Measurements from ENCODE around the gene SPIRE1. TPM values are rescaled to one million over a fixed set of nuclear protein-coding genes. Genes with fewer than 3 reads are reported as not detected.
"Not testable (repeated sequence)": the region's sequence is repeated elsewhere in the genome, so short reads cannot be mapped to it uniquely, and the experiment has no call there.

Gene SPIRE1
- total and polyA plus RNA-seq, 2 experiments from 2014 or later = 10.7 to 28.6 TPM

GRCh38 chr18:12420821-12421421 lies 237.0 kb downstream of the SPIRE1 start:
- no peak overlapping the region for H3K27ac ChIP-seq

DNA sequence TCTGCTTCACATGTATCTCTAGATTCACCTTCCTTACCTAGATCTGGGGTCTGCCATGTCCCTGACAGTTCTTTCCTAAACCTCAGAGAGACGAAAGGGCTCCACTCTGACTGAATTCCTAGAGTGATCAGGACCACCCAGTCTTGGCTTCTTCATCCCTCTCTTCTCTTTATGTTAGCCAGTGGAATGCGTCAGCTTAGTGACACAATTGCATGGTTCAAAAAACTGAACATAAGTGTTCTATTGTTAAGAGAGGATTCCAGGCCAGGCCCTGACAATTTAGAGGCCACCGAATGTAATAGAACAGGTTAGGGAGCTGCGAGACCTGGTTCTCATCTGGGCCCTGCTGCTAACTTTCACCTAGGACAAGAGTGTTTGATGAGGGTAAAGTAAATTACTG lies 240.2 kb downstream of the SPIRE1 start:
- Histone ChIP-seq H3K4me3 (no peak overlapping the region), H4K20me1 (ENCODE audit: insufficient read depth) (no peaks in the 10 kb centered on the region), H3K4me2 (ENCODE audit: unreplicated experiment) (no peak overlapping the region), H3K9ac (no peak overlapping the region), H3K36me3 (ENCODE audit: low read depth) (no peaks in the 10 kb centered on the region), H3K27me3 (replicated peaks; ENCODE audit: insufficient read depth) (no peaks in the 10 kb centered on the region), H3K4me1 (ENCODE audit: insufficient read depth) (no peaks in the 10 kb centered on the region; the same call in 1 of the 2 replicates), H3K9me2 (ENCODE audit: insufficient read depth) (no peaks in the 10 kb centered on the region), H3F3A (ENCODE audit: insufficient read depth) (0 out of 2 replicates have a peak, but pooled peaks cover 11% of the 10 kb centered on the region), H3K79me2 (ENCODE audit: insufficient read depth) (peaks cover 54% of the 10 kb centered on the region), H3K9me3 (ENCODE audit: low read depth) (no peaks in the 10 kb centered on the region), H2AFZ (no peak overlapping the region), H3K27ac (no peak overlapping the region)
- WGBS, 2 experiments (ENCODE audit: low coverage in 1 of 2, low lambda C conversion rate in 2 of 2, missing lambda C conversion rate in 2 of 2) = 76 to 85% methylated on average over 4 of the region's 4 CpGs
- no peak for TF ChIP-seq EZH2 (IDR thresholded peaks at IDR 0.05; ENCODE audit: insufficient read depth, poor library complexity, severe bottlenecking)
- no peak for TF ChIP-seq EZH2phosphoT487 (IDR thresholded peaks at IDR 0.05; ENCODE audit: insufficient read depth, low read depth)
- DNase-seq = no peak
- in situ Hi-C loops (cut with MboI) = no loop called here

More at GRCh38 chr18:12420821-12421421, 237.0 kb downstream of the SPIRE1 start:
- Histone ChIP-seq H3F3A (ENCODE audit: insufficient read depth) (0 out of 2 replicates have a peak, but pooled peaks cover 5% of the 10 kb centered on the region), H3K9me3 (ENCODE audit: low read depth) (no peaks in the 10 kb centered on the region), H2AFZ (no peak overlapping the region), H3K27me3 (replicated peaks; ENCODE audit: insufficient read depth) (no peaks in the 10 kb centered on the region), H3K9ac (no peak overlapping the region; the same call in 1 of the 2 replicates), H3K36me3 (ENCODE audit: low read depth) (no peaks in the 10 kb centered on the region), H4K20me1 (ENCODE audit: insufficient read depth) (no peaks in the 10 kb centered on the region), H3K4me3 (no peak overlapping the region), H3K4me2 (ENCODE audit: unreplicated experiment) (no peak overlapping the region), H3K79me2 (ENCODE audit: insufficient read depth) (peaks cover 24% of the 10 kb centered on the region), H3K9me2 (ENCODE audit: insufficient read depth) (no peaks in the 10 kb centered on the region), H3K4me1 (ENCODE audit: insufficient read depth) (no peaks in the 10 kb centered on the region)
- TF ChIP-seq EZH2 (IDR thresholded peaks at IDR 0.05; ENCODE audit: insufficient read depth, poor library complexity, severe bottlenecking) (no peak), EZH2phosphoT487 (IDR thresholded peaks at IDR 0.05; ENCODE audit: insufficient read depth, low read depth) (no peak)
- WGBS, 2 experiments (ENCODE audit: low coverage in 1 of 2, low lambda C conversion rate in 2 of 2, missing lambda C conversion rate in 2 of 2) = 52 to 70% methylated on average over 15 to 27 of the region's 27 CpGs
- in situ Hi-C loops (cut with MboI) = no loop called here
- DNase-seq = peak; percentile 29

DNA sequence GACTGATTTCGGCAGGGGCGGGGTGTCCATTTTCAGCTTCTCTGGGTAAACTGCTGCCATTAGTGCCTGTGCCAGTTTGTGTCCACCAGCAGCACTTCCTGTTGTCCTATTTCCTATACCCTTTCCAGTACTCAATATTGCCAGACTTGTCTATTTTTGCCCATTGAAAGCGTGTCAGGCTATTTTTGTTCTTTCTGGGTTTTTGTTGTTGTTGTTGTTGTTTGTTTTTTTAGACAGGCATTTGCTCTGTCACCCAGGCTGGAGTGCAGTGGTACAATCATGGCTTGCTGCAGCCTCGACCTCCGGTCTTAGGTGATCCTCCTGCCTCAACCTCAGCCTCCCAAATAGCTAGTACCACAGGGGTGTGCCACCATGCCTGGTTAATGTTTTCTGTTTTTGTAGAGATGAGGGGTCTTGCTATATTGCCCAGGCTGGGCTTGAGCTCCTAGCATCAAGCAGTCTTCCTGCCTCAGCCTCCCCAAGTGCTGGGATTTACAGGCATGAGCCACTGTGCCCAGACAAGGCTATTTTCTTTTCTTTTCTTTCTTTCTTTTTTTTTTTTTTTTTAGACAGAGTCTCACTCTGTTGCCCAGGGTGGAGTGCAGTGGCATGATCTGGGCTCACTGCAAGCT lies 241.7 kb downstream of the SPIRE1 start:
- Histone ChIP-seq H2AFZ (peak overlapping the region; percentile 65), H3K27ac (no peak overlapping the region), H3K9me2 (ENCODE audit: insufficient read depth) (no peaks in the 10 kb centered on the region), H3K9me3 (ENCODE audit: low read depth) (no peaks in the 10 kb centered on the region), H3F3A (ENCODE audit: insufficient read depth) (0 out of 2 replicates have a peak, but pooled peaks cover 11% of the 10 kb centered on the region), H3K4me3 (no peak overlapping the region), H4K20me1 (ENCODE audit: insufficient read depth) (no peaks in the 10 kb centered on the region), H3K27me3 (replicated peaks; ENCODE audit: insufficient read depth) (no peaks in the 10 kb centered on the region), H3K79me2 (ENCODE audit: insufficient read depth) (peaks cover 69% of the 10 kb centered on the region), H3K36me3 (ENCODE audit: low read depth) (no peaks in the 10 kb centered on the region), H3K9ac (no peak overlapping the region), H3K4me1 (ENCODE audit: insufficient read depth) (no peaks in the 10 kb centered on the region; the same call in 1 of the 2 replicates), H3K4me2 (ENCODE audit: unreplicated experiment) (no peak overlapping the region)
- no peak for DNase-seq
- in situ Hi-C loops (cut with MboI) = no loop called here
- WGBS, 2 experiments (ENCODE audit: low coverage in 1 of 2, low lambda C conversion rate in 2 of 2, missing lambda C conversion rate in 2 of 2) = 73 to 75% methylated on average over 5 of the region's 5 CpGs
- TF ChIP-seq EZH2 (IDR thresholded peaks at IDR 0.05; ENCODE audit: insufficient read depth, poor library complexity, severe bottlenecking) (no peak), EZH2phosphoT487 (IDR thresholded peaks at IDR 0.05; ENCODE audit: insufficient read depth, low read depth) (no peak)

DNA sequence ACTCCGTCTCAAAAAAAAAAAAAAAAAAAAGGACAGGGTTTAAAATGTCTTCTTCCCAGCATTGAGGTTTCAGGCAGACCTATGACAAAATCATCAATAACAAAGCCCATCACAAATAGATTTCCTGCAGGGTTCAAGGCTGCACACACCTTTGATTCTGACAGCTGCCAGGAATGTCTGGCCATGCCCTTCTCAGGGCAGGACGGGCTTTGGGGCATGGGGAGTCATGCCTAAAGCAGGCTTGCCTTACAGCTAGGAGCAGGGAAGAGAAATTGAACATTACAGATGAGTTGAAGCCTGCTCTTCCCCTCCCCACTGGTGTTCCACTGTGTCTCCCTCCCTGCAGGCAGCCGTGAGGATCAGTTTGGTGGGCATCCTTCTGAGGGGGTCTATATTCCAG lies 246.5 kb downstream of the SPIRE1 start:
- in situ Hi-C loops (cut with MboI) = no loop called here
- H3K4me1 ChIP-seq (ENCODE audit: insufficient read depth) = peaks cover 8% of the 10 kb centered on the region; the same call in 1 of the 2 replicates

DNA sequence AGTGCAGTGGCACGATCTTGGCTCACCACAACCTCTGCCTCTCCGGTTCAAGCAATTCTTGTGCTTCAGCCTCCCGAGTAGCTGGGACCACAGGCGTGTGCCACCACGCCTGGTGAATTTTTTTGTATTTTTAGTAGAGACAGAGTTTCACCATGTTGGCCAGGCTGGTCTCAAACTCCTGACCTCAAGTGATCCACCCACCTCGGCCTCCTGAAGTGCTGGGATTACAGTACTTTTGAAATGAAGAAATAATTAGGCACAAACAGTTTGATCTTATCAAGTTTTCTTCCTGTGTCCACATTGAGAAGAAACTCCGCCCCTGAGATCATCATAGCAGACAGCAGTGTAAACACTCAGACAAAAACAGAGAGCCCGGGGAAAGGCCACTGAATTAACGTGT lies 247.2 kb downstream of the SPIRE1 start:
- H3K4me3 ChIP-seq; H3K27me3 ChIP-seq (replicated peaks; ENCODE audit: insufficient read depth); H3K9ac ChIP-seq; H4K20me1 ChIP-seq (ENCODE audit: insufficient read depth); in situ Hi-C loops (cut with MboI); H3K4me2 ChIP-seq (ENCODE audit: unreplicated experiment); H3K36me3 ChIP-seq (ENCODE audit: low read depth); H3F3A ChIP-seq (ENCODE audit: insufficient read depth); H3K9me3 ChIP-seq (ENCODE audit: low read depth); H3K9me2 ChIP-seq (ENCODE audit: insufficient read depth); H3K4me1 ChIP-seq (ENCODE audit: insufficient read depth); H2AFZ ChIP-seq; DNase-seq; H3K27ac ChIP-seq: not testable (repeated sequence)
- H3K79me2 ChIP-seq (ENCODE audit: insufficient read depth) = peaks cover 72% of the 10 kb centered on the region
- WGBS, 2 experiments (ENCODE audit: low coverage in 1 of 2, low lambda C conversion rate in 2 of 2, missing lambda C conversion rate in 2 of 2) = 96 to 97% methylated on average over 9 of the region's 9 CpGs

More for the DNA sequence above, 246.5 kb downstream of the SPIRE1 start:
- H3K36me3 ChIP-seq (ENCODE audit: low read depth) = no peaks in the 10 kb centered on the region
- no peaks in the 10 kb centered on the region for H3K9me2 ChIP-seq (ENCODE audit: insufficient read depth)
- no peak overlapping the region for H2AFZ ChIP-seq
- no peak overlapping the region for H3K4me2 ChIP-seq (ENCODE audit: unreplicated experiment)
- no peak for DNase-seq
- WGBS, 2 experiments (ENCODE audit: low coverage in 1 of 2, low lambda C conversion rate in 2 of 2, missing lambda C conversion rate in 2 of 2) = 96 to 100% methylated on average over 2 to 3 of the region's 3 CpGs
- no peak overlapping the region for H3K27ac ChIP-seq
- TF ChIP-seq EZH2 (IDR thresholded peaks at IDR 0.05; ENCODE audit: insufficient read depth, poor library complexity, severe bottlenecking) (no peak), EZH2phosphoT487 (IDR thresholded peaks at IDR 0.05; ENCODE audit: insufficient read depth, low read depth) (no peak)
- peaks cover 79% of the 10 kb centered on the region for H3K79me2 ChIP-seq (ENCODE audit: insufficient read depth)
- H3K9ac ChIP-seq = no peak overlapping the region
- H3K9me3 ChIP-seq (ENCODE audit: low read depth) = no peaks in the 10 kb centered on the region
- H3K27me3 ChIP-seq (replicated peaks; ENCODE audit: insufficient read depth) = no peaks in the 10 kb centered on the region
- no peaks in the 10 kb centered on the region for H4K20me1 ChIP-seq (ENCODE audit: insufficient read depth)
- 0 out of 2 replicates have a peak, but pooled peaks cover 6% of the 10 kb centered on the region for H3F3A ChIP-seq (ENCODE audit: insufficient read depth)
- H3K4me3 ChIP-seq = no peak overlapping the region

Measured in GM23248 (cell line).